HL-60 (cell line): ENCODE results near the gene NFASC.

Experiments
- DNase-seq, 2 experiments: peaks; one replicate each; pipeline ENCODE4 v3.0.0-alpha.2; 2010 to 2020; ENCODE audit warnings: low read depth in 1 of 2, low spot score in 1 of 2
- H3K27ac ChIP-seq: fragments of 250-450 bp; sonication (Bioruptor Pico); replicated peaks from 2 replicates; pipeline ENCODE4 v1.5.1; 2020; ENCODE audit warnings: mild to moderate bottlenecking, moderate library complexity
- H3K27me3 ChIP-seq: fragments of 250-450 bp; sonication (Bioruptor Pico); 2 replicates; pipeline ENCODE4 v1.5.1; 2021; ENCODE audit warnings: mild to moderate bottlenecking, moderate library complexity; ENCODE audit not compliant: insufficient read depth, poor library complexity, severe bottlenecking
- H3K4me3 ChIP-seq: replicated peaks from 2 replicates; pipeline ENCODE4 v1.5.1; 2011; ENCODE audit warnings: mild to moderate bottlenecking, control low read depth, low read length; ENCODE audit not compliant: insufficient read depth
- GABPA ChIP-seq: IDR thresholded peaks from 2 replicates; pipeline ENCODE4 v1.6.1; 2012; ENCODE audit warnings: low read depth
- POLR2AphosphoS5 ChIP-seq: IDR thresholded peaks from 2 replicates; pipeline ENCODE4 v1.6.1; 2012; ENCODE audit warnings: low read depth
- SPI1 ChIP-seq: IDR thresholded peaks from 2 replicates; pipeline ENCODE4 v1.6.1; 2012; ENCODE audit warnings: low read depth, mild to moderate bottlenecking, borderline replicate concordance
- TF ChIP-seq, protein P1 (sequence below): IDR thresholded peaks from one replicate; pipeline ENCODE4 v1.5.1; 2011; ENCODE audit warnings: low read length, control low read depth, inconsistent platforms; ENCODE audit not compliant: insufficient read depth
- TF ChIP-seq, protein P2 (sequence below): IDR thresholded peaks from 2 replicates; pipeline ENCODE4 v1.6.1; 2012; ENCODE audit warnings: low read depth; ENCODE audit not compliant: insufficient replicate concordance

NFASC gene

DNA sequence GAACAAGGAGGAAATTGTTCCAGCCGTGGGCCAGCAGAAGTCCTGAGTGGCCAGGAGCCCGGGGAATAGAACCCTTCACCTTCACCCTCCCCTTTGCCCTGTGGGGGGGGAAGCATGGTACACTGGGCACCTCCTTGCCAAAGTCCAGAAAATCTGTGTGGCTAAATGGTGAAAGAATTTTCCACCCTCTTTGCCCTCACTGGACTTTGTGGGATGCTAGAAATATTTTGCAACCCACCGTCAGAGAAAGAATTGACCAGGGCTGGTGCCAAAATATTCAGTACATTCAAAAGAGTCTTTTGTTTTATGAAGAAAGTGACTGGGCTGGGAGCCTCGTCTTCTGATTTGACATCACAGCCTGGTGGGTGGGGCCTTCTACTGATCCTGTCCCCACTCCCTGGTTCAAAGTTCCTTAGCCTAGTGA, 14.6 kb downstream of the NFASC start:
- peaks cover 3% of the 10 kb centered on the region for H3K27me3 ChIP-seq
- DNase-seq = no peak
- TF ChIP-seq, protein P1, sequence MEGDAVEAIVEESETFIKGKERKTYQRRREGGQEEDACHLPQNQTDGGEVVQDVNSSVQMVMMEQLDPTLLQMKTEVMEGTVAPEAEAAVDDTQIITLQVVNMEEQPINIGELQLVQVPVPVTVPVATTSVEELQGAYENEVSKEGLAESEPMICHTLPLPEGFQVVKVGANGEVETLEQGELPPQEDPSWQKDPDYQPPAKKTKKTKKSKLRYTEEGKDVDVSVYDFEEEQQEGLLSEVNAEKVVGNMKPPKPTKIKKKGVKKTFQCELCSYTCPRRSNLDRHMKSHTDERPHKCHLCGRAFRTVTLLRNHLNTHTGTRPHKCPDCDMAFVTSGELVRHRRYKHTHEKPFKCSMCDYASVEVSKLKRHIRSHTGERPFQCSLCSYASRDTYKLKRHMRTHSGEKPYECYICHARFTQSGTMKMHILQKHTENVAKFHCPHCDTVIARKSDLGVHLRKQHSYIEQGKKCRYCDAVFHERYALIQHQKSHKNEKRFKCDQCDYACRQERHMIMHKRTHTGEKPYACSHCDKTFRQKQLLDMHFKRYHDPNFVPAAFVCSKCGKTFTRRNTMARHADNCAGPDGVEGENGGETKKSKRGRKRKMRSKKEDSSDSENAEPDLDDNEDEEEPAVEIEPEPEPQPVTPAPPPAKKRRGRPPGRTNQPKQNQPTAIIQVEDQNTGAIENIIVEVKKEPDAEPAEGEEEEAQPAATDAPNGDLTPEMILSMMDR = no peak
- no peak for TF ChIP-seq POLR2AphosphoS5
- TF ChIP-seq GABPA = no peak
- TF ChIP-seq SPI1 = no peak
- TF ChIP-seq, protein P2, sequence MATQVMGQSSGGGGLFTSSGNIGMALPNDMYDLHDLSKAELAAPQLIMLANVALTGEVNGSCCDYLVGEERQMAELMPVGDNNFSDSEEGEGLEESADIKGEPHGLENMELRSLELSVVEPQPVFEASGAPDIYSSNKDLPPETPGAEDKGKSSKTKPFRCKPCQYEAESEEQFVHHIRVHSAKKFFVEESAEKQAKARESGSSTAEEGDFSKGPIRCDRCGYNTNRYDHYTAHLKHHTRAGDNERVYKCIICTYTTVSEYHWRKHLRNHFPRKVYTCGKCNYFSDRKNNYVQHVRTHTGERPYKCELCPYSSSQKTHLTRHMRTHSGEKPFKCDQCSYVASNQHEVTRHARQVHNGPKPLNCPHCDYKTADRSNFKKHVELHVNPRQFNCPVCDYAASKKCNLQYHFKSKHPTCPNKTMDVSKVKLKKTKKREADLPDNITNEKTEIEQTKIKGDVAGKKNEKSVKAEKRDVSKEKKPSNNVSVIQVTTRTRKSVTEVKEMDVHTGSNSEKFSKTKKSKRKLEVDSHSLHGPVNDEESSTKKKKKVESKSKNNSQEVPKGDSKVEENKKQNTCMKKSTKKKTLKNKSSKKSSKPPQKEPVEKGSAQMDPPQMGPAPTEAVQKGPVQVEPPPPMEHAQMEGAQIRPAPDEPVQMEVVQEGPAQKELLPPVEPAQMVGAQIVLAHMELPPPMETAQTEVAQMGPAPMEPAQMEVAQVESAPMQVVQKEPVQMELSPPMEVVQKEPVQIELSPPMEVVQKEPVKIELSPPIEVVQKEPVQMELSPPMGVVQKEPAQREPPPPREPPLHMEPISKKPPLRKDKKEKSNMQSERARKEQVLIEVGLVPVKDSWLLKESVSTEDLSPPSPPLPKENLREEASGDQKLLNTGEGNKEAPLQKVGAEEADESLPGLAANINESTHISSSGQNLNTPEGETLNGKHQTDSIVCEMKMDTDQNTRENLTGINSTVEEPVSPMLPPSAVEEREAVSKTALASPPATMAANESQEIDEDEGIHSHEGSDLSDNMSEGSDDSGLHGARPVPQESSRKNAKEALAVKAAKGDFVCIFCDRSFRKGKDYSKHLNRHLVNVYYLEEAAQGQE = no peak
- no peak overlapping the region for H3K27ac ChIP-seq
- H3K4me3 ChIP-seq = no peak overlapping the region

DNA sequence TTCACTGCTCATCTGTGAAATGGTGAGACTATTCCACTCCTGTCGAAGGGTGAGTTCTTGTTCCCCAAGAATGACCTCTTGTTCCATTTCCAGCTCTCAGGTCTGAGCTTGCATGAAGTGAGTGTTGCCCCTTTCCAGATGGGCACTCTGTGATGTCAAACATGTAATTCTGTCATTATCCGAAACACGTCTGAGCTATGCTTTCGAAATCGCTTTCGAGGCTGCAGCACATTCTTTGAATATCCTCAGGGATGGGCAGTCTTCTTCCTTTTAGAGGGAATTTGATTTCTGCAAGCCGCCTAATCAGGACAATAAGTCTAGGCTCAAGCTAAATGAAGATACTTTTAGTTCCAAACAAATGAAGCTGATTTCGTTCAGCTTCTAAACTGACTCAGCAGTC, 15.1 kb downstream of the NFASC start:
- Histone ChIP-seq H3K27me3 (peaks cover 3% of the 10 kb centered on the region), H3K27ac (no peak overlapping the region)
- TF ChIP-seq POLR2AphosphoS5 (no peak), GABPA (no peak), SPI1 (no peak)
- TF ChIP-seq, protein P2 = no peak
- TF ChIP-seq, protein P1 = no peak

GRCh38 chr1:204887846-204888245, 17.2 kb downstream of the NFASC start:
- no peak overlapping the region for H3K4me3 ChIP-seq
- H3K27ac ChIP-seq = no peak overlapping the region
- H3K27me3 ChIP-seq = peaks cover 5% of the 10 kb centered on the region
- no peak for DNase-seq
- TF ChIP-seq, protein P2 = no peak
- TF ChIP-seq SPI1 (no peak), POLR2AphosphoS5 (no peak), GABPA (no peak)
- TF ChIP-seq, protein P1 = no peak

More for the DNA sequence above, 15.1 kb downstream of the NFASC start:
- no peak overlapping the region for H3K4me3 ChIP-seq
- DNase-seq = no peak
